Measurements from ENCODE around the gene CAMSAP2. TPM values are rescaled to one million over a fixed set of nuclear protein-coding genes. Genes with fewer than 3 reads are reported as not detected.

Gene CAMSAP2
- total RNA-seq, 1 donor from 2014 or later, result 39.5 TPM

DNA sequence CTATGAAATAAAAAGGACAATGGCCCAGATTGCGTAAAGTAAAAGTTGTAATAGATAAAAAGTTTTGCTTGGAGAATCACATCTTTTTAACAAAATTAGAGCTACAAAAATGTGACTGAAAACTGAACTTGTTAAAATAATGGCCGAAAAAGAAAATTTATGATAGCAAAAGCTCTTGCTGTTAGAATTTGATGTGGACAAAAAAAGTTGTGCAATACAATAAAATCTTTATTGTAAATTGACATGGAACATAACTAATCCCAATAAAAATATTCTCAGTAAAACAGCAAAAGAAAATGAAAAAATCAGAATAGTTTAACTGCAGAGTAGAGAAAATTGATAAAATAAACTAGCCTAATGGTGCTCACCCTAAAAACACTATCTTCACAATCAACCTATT is 11.4 kb upstream of the CAMSAP2 start:
- H3K36me3 Mint-ChIP-seq (ENCODE audit: low read depth, unreplicated experiment), result no peaks in the 10 kb centered on the region
- peaks cover 4% of the 10 kb centered on the region for H3K4me1 Mint-ChIP-seq (ENCODE audit: unreplicated experiment)
- H3K27me3 Mint-ChIP-seq (ENCODE audit: unreplicated experiment), result no peaks in the 10 kb centered on the region
- H3K27ac Mint-ChIP-seq (ENCODE audit: unreplicated experiment), result no peak overlapping the region
- H3K4me3 Mint-ChIP-seq (ENCODE audit: unreplicated experiment), result no peak overlapping the region
- TF ChIP-seq CTCF (IDR thresholded peaks at IDR 0.05; ENCODE audit: unreplicated experiment), result no peak
- H3K9me3 Mint-ChIP-seq (ENCODE audit: unreplicated experiment), result no peaks in the 10 kb centered on the region
- DNase-seq (ENCODE audit: low spot score), result no peak

DNA sequence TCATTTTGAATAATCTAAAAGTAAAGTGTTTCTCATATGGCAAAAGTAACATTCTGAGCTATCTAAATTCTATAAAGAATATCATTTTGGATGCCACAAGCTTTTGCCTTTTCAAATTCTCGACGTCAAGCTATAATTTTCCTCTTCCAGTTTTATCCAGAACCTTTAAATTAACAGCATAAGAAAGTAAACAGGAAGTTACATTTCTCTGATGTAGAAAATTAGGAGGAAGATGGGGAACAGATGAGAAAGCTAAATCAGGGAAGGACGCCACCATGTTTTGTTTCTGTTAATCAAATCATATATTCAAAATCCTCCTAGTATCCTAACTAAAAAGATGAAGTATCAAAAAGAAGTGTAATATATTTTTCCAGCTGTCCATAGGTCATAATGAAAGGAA is 8.8 kb upstream of the CAMSAP2 start:
- peak overlapping the region; percentile 74 for H3K27ac Mint-ChIP-seq (ENCODE audit: unreplicated experiment)
- no peak overlapping the region for H3K4me3 Mint-ChIP-seq (ENCODE audit: unreplicated experiment)

GRCh38 chr1:200731654-200732332 is 6.9 kb upstream of the CAMSAP2 start:
- no peaks in the 10 kb centered on the region for H3K9me3 Mint-ChIP-seq (ENCODE audit: unreplicated experiment)
- no peak for DNase-seq (ENCODE audit: low spot score)
- no peaks in the 10 kb centered on the region for H3K36me3 Mint-ChIP-seq (ENCODE audit: low read depth, unreplicated experiment)
- peaks cover 2% of the 10 kb centered on the region for H3K27me3 Mint-ChIP-seq (ENCODE audit: unreplicated experiment)
- no peak overlapping the region for H3K27ac Mint-ChIP-seq (ENCODE audit: unreplicated experiment)
- peaks cover 4% of the 10 kb centered on the region for H3K4me1 Mint-ChIP-seq (ENCODE audit: unreplicated experiment)
- no peak for TF ChIP-seq CTCF (IDR thresholded peaks at IDR 0.05; ENCODE audit: unreplicated experiment)
- no peak overlapping the region for H3K4me3 Mint-ChIP-seq (ENCODE audit: unreplicated experiment)

More for the DNA sequence above, 8.8 kb upstream of the CAMSAP2 start:
- no peak for TF ChIP-seq CTCF (IDR thresholded peaks at IDR 0.05; ENCODE audit: unreplicated experiment)
- H3K27me3 Mint-ChIP-seq (ENCODE audit: unreplicated experiment), result peaks cover 2% of the 10 kb centered on the region
- no peaks in the 10 kb centered on the region for H3K9me3 Mint-ChIP-seq (ENCODE audit: unreplicated experiment)
- H3K4me1 Mint-ChIP-seq (ENCODE audit: unreplicated experiment), result peaks cover 4% of the 10 kb centered on the region
- H3K36me3 Mint-ChIP-seq (ENCODE audit: low read depth, unreplicated experiment), result no peaks in the 10 kb centered on the region
- DNase-seq (ENCODE audit: low spot score), result no peak

DNA sequence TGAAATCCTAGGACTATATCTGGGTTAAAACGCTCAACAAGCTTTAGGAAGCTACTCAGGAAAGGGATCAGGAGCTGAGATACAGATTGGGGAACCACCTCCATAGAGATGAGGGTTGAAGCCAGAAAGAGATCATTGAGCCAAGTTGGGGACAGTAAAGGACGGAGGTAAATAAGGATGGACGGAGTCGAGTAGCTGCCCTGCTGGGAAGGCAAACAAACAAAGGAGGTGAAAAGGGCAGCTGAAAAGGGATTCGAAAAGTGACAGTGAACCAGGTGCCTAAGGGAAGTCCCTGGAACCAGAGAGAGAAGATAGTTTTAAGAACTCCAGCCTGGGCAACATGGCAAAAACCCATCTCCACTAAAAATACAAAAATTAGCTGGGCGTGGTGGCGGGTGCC is 6.3 kb upstream of the CAMSAP2 start:
- no peak for DNase-seq (ENCODE audit: low spot score)
- Mint-ChIP-seq H3K9me3 (ENCODE audit: unreplicated experiment) (no peaks in the 10 kb centered on the region), H3K4me3 (ENCODE audit: unreplicated experiment) (no peak overlapping the region), H3K27ac (ENCODE audit: unreplicated experiment) (no peak overlapping the region), H3K4me1 (ENCODE audit: unreplicated experiment) (peaks cover 4% of the 10 kb centered on the region), H3K27me3 (ENCODE audit: unreplicated experiment) (peaks cover 2% of the 10 kb centered on the region), H3K36me3 (ENCODE audit: low read depth, unreplicated experiment) (no peaks in the 10 kb centered on the region)
- TF ChIP-seq CTCF (IDR thresholded peaks at IDR 0.05; ENCODE audit: unreplicated experiment), result no peak

DNA sequence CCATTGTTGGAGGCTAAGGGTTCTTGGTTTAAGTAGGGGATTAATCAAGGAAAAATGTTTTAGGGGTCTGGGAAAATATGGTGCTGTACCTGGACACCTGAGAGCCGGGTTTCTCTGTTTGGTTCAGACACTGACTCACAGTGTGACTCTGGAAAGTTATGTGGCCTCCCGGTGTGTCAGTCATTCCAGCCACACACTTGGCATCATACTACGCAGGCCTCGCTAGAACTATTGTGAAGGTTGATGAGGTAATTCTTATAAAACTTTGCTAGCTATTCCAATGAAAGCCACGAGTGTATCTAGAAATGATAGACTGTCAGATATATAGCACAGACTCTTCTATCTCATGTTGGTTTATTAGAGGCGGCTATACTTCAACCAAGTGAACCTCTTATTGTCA is 4.8 kb upstream of the CAMSAP2 start:
- Mint-ChIP-seq H3K4me3 (ENCODE audit: unreplicated experiment) (no peak overlapping the region), H3K4me1 (ENCODE audit: unreplicated experiment) (peaks cover 7% of the 10 kb centered on the region), H3K27me3 (ENCODE audit: unreplicated experiment) (peaks cover 12% of the 10 kb centered on the region), H3K36me3 (ENCODE audit: low read depth, unreplicated experiment) (peaks cover 3% of the 10 kb centered on the region), H3K9me3 (ENCODE audit: unreplicated experiment) (no peaks in the 10 kb centered on the region), H3K27ac (ENCODE audit: unreplicated experiment) (no peak overlapping the region)
- no peak for DNase-seq (ENCODE audit: low spot score)
- TF ChIP-seq CTCF (IDR thresholded peaks at IDR 0.05; ENCODE audit: unreplicated experiment), result no peak

All from endothelial cell (in vitro differentiated cells).